ENCODE data around the gene LRRIQ4.
A peak's percentile ranks its signal among the peaks of the same experiment; 100 is the strongest.

LRRIQ4 gene

GRCh38 chr3:169811631-169812331, 889 bp upstream of the LRRIQ4 start:
- DNase-seq: peak; percentile 79

- no peak for DNase-seq
Observed at GRCh38 chr3:169813278-169813677, 608 bp downstream of the LRRIQ4 start.

- DNase-seq: no peak
Observed at GRCh38 chr3:169813757-169814517, 1.3 kb downstream of the LRRIQ4 start.

- no peak for DNase-seq
Observed at GRCh38 chr3:169815590-169816150, 3.0 kb downstream of the LRRIQ4 start.

GRCh38 chr3:169818316-169818715, 5.6 kb downstream of the LRRIQ4 start:
- peak; percentile 45 for DNase-seq

- DNase-seq: no peak
Observed at GRCh38 chr3:169822091-169822490, 9.4 kb downstream of the LRRIQ4 start.

- no peak for DNase-seq
Observed at GRCh38 chr3:169822540-169822939, 9.9 kb downstream of the LRRIQ4 start.

GRCh38 chr3:169822983-169823382, 10.3 kb downstream of the LRRIQ4 start:
- no peak for DNase-seq

- DNase-seq: no peak
Observed at GRCh38 chr3:169825316-169825715, 12.6 kb downstream of the LRRIQ4 start.

- DNase-seq: no peak
Observed at GRCh38 chr3:169827712-169828111, 15.0 kb downstream of the LRRIQ4 start.

GRCh38 chr3:169835533-169835932, 22.9 kb downstream of the LRRIQ4 start:
- DNase-seq: no peak

GRCh38 chr3:169836078-169836941, 23.6 kb downstream of the LRRIQ4 start:
- peak; percentile 10 for DNase-seq

GRCh38 chr3:169836942-169837275, 24.2 kb downstream of the LRRIQ4 start:
- DNase-seq: no peak

GRCh38 chr3:169838511-169839030, 25.9 kb downstream of the LRRIQ4 start:
- DNase-seq: no peak

GRCh38 chr3:169841171-169841570, 28.5 kb downstream of the LRRIQ4 start:
- DNase-seq: no peak

- no peak for DNase-seq
Observed at GRCh38 chr3:169842960-169843359, 30.3 kb downstream of the LRRIQ4 start.

GRCh38 chr3:169846458-169847193, 34.0 kb downstream of the LRRIQ4 start:
- DNase-seq: peak; percentile 79

- DNase-seq: no peak
Observed at GRCh38 chr3:169847896-169848295, 35.2 kb downstream of the LRRIQ4 start.

- no peak for DNase-seq
Observed at GRCh38 chr3:169848741-169849140, 36.1 kb downstream of the LRRIQ4 start.

- DNase-seq: no peak
Observed at GRCh38 chr3:169850618-169851017, 37.9 kb downstream of the LRRIQ4 start.

GRCh38 chr3:169855514-169855913, 42.8 kb downstream of the LRRIQ4 start:
- no peak for DNase-seq

GRCh38 chr3:169857811-169858210, 45.1 kb downstream of the LRRIQ4 start:
- no peak for DNase-seq
